T-helper 17 cell (primary cell): ENCODE data around the gene ZBTB7C. TPM values are rescaled to one million over a fixed set of nuclear protein-coding genes. Genes with fewer than 3 reads are reported as not detected.

Experiments used
- ATAC-seq: fragments of 150-1000 bp; cut with Tn5 transposase; 2 replicates; pipeline ENCODE4 v1.10.0; 2021; ENCODE audit warnings: mild to moderate bottlenecking, moderate library complexity
- DNase-seq, 3 donors: peaks; one replicate each; pipeline versions ENCODE4 v3.0.0 to v3.0.0-alpha.2; 2020 to 2021
- H3K9me3 ChIP-seq: one replicate; pipeline ENCODE4 v1.7.0; 2013; ENCODE audit warnings: low read length, mild to moderate bottlenecking; ENCODE audit not compliant: control insufficient read depth, poor library complexity, severe bottlenecking
- H3K27ac Mint-ChIP-seq: one replicate; pipeline ENCODE4 v1.8.0; 2022; ENCODE audit warnings: mild to moderate bottlenecking, moderate library complexity, mixed read lengths
- H3K27me3 Mint-ChIP-seq: one replicate; pipeline ENCODE4 v1.8.0; 2022; ENCODE audit warnings: mixed read lengths
- H3K36me3 Mint-ChIP-seq: one replicate; pipeline ENCODE4 v1.8.0; 2022; ENCODE audit warnings: low read depth, mixed read lengths
- H3K4me1 Mint-ChIP-seq: one replicate; pipeline ENCODE4 v1.8.0; 2022; ENCODE audit warnings: mild to moderate bottlenecking, mixed read lengths
- H3K4me3 Mint-ChIP-seq: one replicate; pipeline ENCODE4 v1.8.0; 2022; ENCODE audit warnings: mild to moderate bottlenecking, moderate library complexity, mixed read lengths
- total RNA-seq, 4 donors: library from RNA in 2 of 4; stranded (reverse) in 2 of 4; gene quantifications; one replicate each; pipeline ENCODE4 v1.2.3 and lab custom pipeline; 2022 to 2026

ZBTB7C gene
- total RNA-seq, 2 donors from 2014 or later = 0.07 TPM; not detected in 1

DNA sequence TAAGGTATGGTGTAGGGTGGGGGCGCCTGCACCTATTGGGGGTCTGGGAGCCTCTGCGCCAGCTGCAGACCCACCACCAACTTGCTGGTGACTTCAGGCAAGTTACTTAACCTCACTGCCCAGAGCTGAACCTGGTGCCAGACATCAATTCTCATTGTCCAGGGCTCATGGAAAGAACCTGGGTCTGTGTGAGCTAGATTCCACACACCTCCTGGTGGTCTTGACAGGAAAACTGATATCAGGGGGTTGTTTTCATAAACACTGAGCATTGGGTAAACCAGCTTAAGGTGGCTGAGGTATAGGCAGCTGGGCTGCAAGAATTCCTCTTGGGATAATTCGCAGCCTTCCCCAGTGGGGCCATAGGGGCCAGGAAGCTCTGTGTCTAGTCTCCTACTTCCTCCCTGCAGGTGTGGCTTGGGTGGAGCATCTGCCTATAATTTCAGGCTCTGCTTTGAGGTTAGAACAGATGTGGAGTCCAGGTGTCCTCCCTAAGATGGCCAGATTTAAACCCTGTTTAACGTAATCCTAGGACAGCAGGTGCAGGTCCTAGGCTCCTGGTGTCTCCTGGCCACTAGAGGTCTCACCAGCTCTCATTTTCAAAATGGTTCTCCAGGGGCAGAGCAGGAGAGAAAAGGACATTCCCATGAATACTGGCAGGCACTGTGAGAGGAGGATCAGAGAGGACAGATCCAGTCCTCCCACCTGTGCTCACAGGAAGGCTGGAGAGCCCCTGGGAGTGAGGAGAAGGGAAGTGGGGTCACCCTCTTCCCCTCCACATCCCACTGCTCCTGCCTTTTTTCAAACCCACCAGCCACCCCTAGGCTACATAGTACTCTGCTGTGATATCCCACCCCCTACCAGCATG is 378.3 kb downstream of the ZBTB7C start:
- Mint-ChIP-seq H3K27me3 (peaks cover 12% of the 10 kb centered on the region), H3K4me3 (no peak overlapping the region), H3K27ac (no peak overlapping the region), H3K4me1 (peaks cover 2% of the 10 kb centered on the region), H3K36me3 (no peaks in the 10 kb centered on the region)
- ATAC-seq = no peak
- H3K9me3 ChIP-seq = no peaks in the 10 kb centered on the region
- DNase-seq = no peak

- ATAC-seq (no peak), DNase-seq (no peak)
- no peaks in the 10 kb centered on the region for H3K9me3 ChIP-seq
- Mint-ChIP-seq H3K27ac (no peak overlapping the region), H3K36me3 (no peaks in the 10 kb centered on the region), H3K4me1 (no peaks in the 10 kb centered on the region), H3K27me3 (peaks cover 19% of the 10 kb centered on the region), H3K4me3 (no peak overlapping the region)
Measured at GRCh38 chr18:48029296-48029986, 379.7 kb downstream of the ZBTB7C start.

DNA sequence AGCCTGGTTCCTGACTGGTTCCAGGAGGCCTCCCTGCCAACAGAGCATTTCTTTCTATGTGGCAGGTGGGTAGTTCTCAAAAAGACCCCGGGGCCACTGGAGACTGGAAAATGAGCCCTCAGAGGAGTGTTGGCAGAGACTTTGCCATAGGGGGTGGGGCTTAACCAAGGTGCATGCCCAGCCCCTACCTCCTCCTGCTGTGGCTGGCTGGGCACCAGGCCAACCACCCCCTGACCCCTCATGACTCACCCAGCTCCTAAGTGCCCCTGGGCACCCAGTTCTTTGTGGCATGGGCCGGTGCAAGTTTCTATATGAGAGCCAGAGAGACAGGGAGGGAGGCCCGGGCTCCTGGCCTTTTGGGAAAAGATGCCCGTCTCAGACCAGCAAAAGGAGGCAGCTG is 380.5 kb downstream of the ZBTB7C start:
- no peaks in the 10 kb centered on the region for H3K4me1 Mint-ChIP-seq
- no peaks in the 10 kb centered on the region for H3K9me3 ChIP-seq
- no peaks in the 10 kb centered on the region for H3K36me3 Mint-ChIP-seq
- H3K27ac Mint-ChIP-seq = no peak overlapping the region
- DNase-seq (no peak), ATAC-seq (no peak)
- H3K4me3 Mint-ChIP-seq = no peak overlapping the region
- H3K27me3 Mint-ChIP-seq = peaks cover 24% of the 10 kb centered on the region

DNA sequence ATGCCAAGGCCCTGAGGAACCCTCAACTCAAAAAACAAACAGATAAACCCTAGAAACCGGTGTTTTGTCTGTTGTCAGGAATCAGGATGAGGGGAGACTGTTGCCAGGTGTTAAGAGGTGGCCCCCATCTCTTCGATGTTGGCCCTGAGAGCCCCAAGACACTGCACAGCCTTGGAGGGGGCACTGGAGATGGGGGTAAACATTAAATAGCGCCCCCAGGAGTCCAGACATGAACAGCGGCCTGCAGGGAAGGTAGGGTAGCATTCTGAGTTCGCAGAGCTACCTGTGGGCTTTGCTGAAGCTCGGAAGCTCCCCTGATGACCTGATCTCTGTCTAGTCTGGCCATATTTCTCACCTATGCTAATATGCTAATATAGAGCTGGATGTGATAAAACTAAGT is 381.1 kb downstream of the ZBTB7C start:
- Mint-ChIP-seq H3K4me3 (no peak overlapping the region), H3K36me3 (no peaks in the 10 kb centered on the region), H3K27ac (no peak overlapping the region), H3K27me3 (peaks cover 30% of the 10 kb centered on the region), H3K4me1 (peaks cover 1% of the 10 kb centered on the region)
- DNase-seq = no peak
- ATAC-seq = no peak
- no peaks in the 10 kb centered on the region for H3K9me3 ChIP-seq

GRCh38 chr18:48027401-48027963 is 381.7 kb downstream of the ZBTB7C start:
- peaks cover 36% of the 10 kb centered on the region for H3K27me3 Mint-ChIP-seq
- no peak overlapping the region for H3K27ac Mint-ChIP-seq
- ATAC-seq = no peak
- no peak for DNase-seq
- H3K36me3 Mint-ChIP-seq = no peaks in the 10 kb centered on the region
- H3K4me3 Mint-ChIP-seq = no peak overlapping the region
- H3K9me3 ChIP-seq = no peaks in the 10 kb centered on the region
- peaks cover 7% of the 10 kb centered on the region for H3K4me1 Mint-ChIP-seq

DNA sequence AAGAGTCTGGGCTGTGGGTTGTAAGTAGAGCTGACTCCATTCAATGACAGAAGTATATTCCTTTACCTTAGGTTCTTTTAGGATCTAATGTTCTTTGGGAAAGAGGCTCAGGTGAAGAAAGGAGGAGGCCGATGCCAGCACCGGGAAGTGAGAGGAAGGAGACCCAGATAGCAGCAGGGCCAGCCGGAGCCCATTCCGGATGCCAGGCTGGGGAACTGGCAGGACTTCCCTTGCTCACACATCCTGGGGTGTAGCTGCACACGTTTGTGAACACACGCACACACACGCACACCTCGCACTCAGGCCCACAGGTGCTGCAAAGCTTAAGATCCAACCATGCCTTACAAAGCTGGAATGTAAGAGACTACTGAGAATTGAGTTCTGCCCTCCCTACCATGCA is 383.0 kb downstream of the ZBTB7C start:
- no peak overlapping the region for H3K27ac Mint-ChIP-seq
- no peaks in the 10 kb centered on the region for H3K9me3 ChIP-seq
- ATAC-seq (no peak), DNase-seq (no peak)
- H3K4me1 Mint-ChIP-seq = peaks cover 7% of the 10 kb centered on the region
- H3K36me3 Mint-ChIP-seq = no peaks in the 10 kb centered on the region
- peaks cover 38% of the 10 kb centered on the region for H3K27me3 Mint-ChIP-seq
- no peak overlapping the region for H3K4me3 Mint-ChIP-seq

DNA sequence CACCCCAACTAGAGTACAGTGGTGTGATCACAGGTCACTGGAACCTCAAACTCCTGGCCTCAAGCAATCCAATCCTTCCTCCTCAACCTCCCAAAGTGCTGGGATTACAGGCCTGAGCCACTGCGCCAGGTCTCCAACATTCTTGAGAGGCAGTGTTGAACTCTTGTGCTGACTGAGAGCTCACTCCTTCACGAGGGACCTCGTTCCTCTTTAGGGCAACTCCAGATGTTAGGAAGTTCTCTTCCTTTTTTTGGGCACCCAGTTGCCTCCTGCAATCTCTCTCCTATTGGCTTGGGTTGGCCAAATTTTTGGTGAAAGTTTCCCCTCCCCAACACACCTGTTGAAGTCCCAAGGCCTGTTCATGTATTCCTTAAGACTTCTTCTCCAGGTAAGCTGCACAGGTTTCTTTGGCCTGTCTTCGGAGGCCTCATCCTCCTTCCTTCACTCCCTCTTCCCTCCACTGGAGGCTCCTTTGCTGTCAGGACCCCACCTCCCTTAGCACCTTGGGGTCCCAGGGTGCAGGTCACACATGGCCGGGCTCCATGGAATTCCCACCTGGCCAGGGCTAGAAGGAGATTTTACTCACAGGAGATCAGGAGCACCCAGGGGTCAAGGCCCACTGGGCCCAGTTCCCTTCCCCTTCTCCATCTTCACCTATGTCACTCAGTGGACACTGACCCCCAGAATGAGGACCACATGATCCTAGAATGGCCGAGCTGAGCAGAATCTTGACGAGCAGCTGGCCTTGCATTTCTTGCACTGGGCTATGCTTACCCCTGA is 384.1 kb downstream of the ZBTB7C start:
- Mint-ChIP-seq H3K4me1 (peaks cover 7% of the 10 kb centered on the region), H3K27ac (no peak overlapping the region), H3K36me3 (no peaks in the 10 kb centered on the region), H3K27me3 (peaks cover 41% of the 10 kb centered on the region), H3K4me3 (no peak overlapping the region)
- ATAC-seq (no peak), DNase-seq (no peak)
- no peaks in the 10 kb centered on the region for H3K9me3 ChIP-seq

GRCh38 chr18:48024009-48024512 is 385.1 kb downstream of the ZBTB7C start:
- H3K36me3 Mint-ChIP-seq = no peaks in the 10 kb centered on the region
- no peaks in the 10 kb centered on the region for H3K9me3 ChIP-seq
- no peak overlapping the region for H3K4me3 Mint-ChIP-seq
- peaks cover 7% of the 10 kb centered on the region for H3K4me1 Mint-ChIP-seq
- DNase-seq (no peak), ATAC-seq (no peak)
- peaks cover 51% of the 10 kb centered on the region for H3K27me3 Mint-ChIP-seq
- H3K27ac Mint-ChIP-seq = no peak overlapping the region

GRCh38 chr18:48023334-48024008 is 385.7 kb downstream of the ZBTB7C start:
- H3K9me3 ChIP-seq = no peaks in the 10 kb centered on the region
- no peak overlapping the region for H3K27ac Mint-ChIP-seq
- DNase-seq = no peak
- H3K4me3 Mint-ChIP-seq = no peak overlapping the region
- H3K36me3 Mint-ChIP-seq = no peaks in the 10 kb centered on the region
- H3K27me3 Mint-ChIP-seq = peaks cover 57% of the 10 kb centered on the region
- peaks cover 7% of the 10 kb centered on the region for H3K4me1 Mint-ChIP-seq
- ATAC-seq = no peak

- ATAC-seq (peak; percentile 64), DNase-seq (no peak)
- H3K27me3 Mint-ChIP-seq = peaks cover 63% of the 10 kb centered on the region
- peaks cover 7% of the 10 kb centered on the region for H3K4me1 Mint-ChIP-seq
- no peak overlapping the region for H3K4me3 Mint-ChIP-seq
- no peaks in the 10 kb centered on the region for H3K9me3 ChIP-seq
- H3K36me3 Mint-ChIP-seq = no peaks in the 10 kb centered on the region
- no peak overlapping the region for H3K27ac Mint-ChIP-seq
Measured at GRCh38 chr18:48022531-48023329, 386.5 kb downstream of the ZBTB7C start.

GRCh38 chr18:48022021-48022420 is 387.2 kb downstream of the ZBTB7C start:
- no peaks in the 10 kb centered on the region for H3K9me3 ChIP-seq
- H3K27me3 Mint-ChIP-seq = peaks cover 70% of the 10 kb centered on the region
- H3K4me3 Mint-ChIP-seq = no peak overlapping the region
- DNase-seq = no peak
- ATAC-seq = no peak
- no peaks in the 10 kb centered on the region for H3K36me3 Mint-ChIP-seq
- H3K4me1 Mint-ChIP-seq = peaks cover 7% of the 10 kb centered on the region
- no peak overlapping the region for H3K27ac Mint-ChIP-seq
